DMS153 treated with DMSO at 0.1 percent for 48 hours (cell line): Measurements from ENCODE around the gene ABHD17C.
A peak's percentile ranks its signal among the peaks of the same experiment; 100 is the strongest.

Experiments
- DNase-seq: peaks from one replicate; lab custom pipeline; 2025; ENCODE audit not compliant: unreplicated experiment; lab: John Stamatoyannopoulos, UW

ABHD17C gene

DNA sequence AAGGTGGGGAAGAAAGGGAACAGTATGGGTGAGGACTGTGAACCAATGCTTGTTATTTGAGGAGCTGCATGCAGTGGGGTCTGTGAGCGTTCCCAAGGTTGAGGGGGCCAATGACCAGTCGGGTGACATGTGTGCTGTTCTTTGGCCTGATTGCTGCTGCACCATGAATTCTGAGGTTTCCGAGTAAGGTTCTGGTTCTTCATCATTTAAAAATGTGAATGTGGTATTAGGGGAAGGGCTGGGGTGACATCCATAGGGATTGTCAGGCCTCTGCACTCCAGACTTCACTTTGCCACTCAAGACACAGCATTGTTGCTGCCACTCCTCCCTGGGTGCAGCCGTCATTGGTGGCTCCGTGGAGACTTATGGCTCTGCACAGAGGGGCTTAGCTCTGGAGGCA lies 32.5 kb downstream of the ABHD17C start:
- DNase-seq, result no peak

GRCh38 chr15:80730387-80730786 lies 35.3 kb downstream of the ABHD17C start:
- DNase-seq, result no peak

- DNase-seq, result no peak
These were observed 35.8 kb downstream of the ABHD17C start for GRCh38 chr15:80730926-80731325.

DNA sequence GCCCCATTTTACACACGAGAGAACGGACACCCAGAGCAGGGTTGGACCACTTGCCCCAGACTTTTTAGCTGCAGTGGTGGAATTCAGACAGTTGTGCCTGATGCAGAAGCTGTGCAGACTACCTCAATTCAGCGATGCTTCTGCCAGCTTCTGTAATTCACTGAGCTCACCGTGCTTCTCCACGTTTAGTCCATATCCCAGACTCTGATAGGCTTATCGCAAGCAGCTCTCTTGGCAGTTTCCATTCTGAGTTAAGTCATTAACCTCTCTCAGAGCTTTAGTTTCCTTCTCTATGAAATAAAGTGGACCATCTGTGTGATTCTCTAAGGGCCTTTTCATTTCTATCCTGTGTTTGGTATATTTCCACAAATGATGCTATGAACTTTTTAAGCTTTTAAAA lies 37.1 kb downstream of the ABHD17C start:
- no peak for DNase-seq

DNA sequence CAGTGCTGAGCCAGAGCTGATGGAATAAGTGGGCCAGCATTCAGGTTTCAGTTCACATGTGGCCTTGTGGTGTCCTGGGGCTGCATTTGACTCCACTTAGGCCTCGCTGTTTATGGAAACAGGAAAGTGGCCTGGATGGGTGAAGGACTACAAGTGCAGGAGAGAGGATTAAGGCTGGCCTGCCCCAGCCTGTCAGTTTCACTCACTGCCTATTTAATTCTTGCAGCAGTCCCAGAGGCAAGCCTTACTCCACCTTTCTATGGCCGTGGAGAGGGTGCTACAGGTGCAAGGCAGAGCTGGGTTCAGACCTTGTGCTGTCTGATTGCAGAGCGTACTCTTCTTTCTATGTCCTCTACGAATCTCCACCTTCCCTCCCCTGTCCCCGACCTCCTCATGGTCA lies 37.7 kb downstream of the ABHD17C start:
- DNase-seq, result no peak

GRCh38 chr15:80733460-80733859 lies 38.4 kb downstream of the ABHD17C start:
- no peak for DNase-seq

DNA sequence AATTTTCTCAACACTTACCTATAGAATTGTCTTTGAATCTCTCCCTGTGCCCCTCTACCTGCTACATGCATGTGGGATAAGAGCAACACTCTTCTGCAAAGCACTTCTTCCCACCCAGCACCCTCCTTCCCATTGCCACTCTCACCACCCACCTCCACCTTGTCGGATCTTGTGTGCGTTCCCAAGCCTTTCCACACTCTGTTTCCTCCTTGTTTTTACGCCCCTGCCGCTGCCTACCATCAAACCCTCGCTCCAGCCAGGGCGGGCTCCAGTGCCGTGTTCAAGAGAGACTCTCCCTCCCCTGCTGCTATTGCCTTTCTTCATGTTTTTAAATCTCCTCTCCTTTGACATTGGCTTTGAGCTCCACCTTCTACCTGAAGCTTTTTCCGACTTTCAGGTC lies 40.2 kb downstream of the ABHD17C start:
- no peak for DNase-seq

DNA sequence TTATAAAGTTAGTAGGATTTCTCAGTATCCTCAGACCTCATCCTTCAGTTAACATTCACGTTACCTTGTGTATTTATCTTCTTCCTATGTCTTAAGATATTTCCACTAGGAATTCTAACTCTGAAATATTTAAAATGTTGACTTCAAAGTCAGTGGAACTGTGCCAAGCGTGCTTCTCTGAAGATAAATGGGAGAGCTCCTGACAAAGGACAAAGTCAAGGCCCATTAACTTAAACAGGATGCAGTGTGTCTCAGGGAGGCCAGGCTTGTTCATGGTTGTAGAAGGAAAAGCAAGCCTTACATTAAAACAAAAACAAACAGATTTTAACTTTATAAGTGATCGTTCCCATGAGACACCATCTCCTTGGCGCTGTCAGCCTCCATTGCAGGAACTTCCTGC lies 41.5 kb downstream of the ABHD17C start:
- no peak for DNase-seq

- no peak for DNase-seq
These were observed 44.8 kb downstream of the ABHD17C start for GRCh38 chr15:80739919-80740318.

DNA sequence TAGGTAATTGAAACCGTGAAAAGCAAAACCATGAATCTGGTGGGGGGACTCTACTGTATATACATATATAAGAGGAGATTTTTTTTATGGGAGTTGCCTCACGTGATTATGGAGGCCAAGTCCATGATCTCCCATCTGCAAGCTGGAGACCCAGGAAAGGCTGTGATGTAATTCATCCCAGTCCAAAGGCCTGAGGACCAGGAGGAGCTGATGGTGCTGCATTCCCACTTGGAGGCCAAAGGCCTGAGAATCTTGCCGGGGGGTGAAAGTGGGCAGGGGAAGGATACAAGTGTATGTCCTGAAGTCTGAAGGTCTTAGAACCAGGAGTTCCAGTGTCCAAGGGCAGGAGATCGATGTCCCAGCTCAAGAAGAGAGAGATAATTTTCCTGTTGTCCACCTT lies 47.0 kb downstream of the ABHD17C start:
- no peak for DNase-seq

DNA sequence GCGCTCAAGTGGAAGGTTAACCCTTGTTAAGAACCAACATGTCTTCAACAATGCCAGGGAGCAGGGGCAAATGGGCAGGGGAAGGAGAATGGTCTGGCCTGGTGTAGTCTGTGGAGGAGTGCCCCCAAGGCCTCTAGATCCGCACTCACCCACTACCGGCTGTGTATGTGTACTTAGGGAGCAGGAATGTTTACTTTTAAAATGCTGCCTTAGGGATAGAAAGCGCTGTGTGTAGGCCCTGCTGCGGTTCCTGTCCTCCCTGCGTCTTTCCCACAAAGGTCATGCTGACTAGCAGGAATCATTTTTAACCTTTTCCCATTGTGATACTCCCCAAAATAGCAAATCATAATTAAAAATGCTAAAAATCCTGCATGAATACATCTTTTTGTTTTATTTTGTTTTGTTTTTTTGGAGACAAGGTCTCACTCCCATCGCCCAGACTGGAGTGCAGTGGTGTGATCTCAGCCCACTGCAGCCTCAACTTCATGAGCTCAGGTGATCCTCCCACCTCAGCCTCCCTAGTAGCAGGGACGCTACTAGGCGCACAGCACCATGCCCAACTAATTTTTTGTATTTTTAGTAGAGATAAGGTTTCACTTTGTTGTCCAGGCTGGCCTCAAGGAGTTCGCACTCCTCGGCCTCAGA lies 48.2 kb downstream of the ABHD17C start:
- no peak for DNase-seq

- DNase-seq, result no peak
These were observed 49.3 kb downstream of the ABHD17C start for GRCh38 chr15:80744415-80744814.

GRCh38 chr15:80744826-80745225 lies 49.7 kb downstream of the ABHD17C start:
- no peak for DNase-seq

DNA sequence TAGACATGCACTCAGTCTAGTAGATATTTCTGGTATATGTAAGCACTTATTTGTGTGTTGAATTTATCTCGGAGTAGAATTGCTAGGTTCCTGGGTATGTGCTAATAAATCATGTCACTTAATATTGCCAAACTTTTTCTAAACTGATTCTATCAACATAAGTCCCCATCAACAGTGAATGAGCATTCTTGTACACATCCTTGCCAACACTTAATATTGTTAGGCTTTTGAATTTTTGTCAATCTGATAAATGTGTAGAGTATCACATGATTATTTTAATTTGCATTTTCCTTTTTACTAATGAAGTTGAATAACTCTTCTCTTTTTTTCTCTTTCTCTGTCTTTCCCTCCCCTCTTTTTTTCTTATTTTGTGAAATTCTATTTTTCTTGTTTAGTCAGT lies 50.8 kb downstream of the ABHD17C start:
- DNase-seq, result no peak

DNA sequence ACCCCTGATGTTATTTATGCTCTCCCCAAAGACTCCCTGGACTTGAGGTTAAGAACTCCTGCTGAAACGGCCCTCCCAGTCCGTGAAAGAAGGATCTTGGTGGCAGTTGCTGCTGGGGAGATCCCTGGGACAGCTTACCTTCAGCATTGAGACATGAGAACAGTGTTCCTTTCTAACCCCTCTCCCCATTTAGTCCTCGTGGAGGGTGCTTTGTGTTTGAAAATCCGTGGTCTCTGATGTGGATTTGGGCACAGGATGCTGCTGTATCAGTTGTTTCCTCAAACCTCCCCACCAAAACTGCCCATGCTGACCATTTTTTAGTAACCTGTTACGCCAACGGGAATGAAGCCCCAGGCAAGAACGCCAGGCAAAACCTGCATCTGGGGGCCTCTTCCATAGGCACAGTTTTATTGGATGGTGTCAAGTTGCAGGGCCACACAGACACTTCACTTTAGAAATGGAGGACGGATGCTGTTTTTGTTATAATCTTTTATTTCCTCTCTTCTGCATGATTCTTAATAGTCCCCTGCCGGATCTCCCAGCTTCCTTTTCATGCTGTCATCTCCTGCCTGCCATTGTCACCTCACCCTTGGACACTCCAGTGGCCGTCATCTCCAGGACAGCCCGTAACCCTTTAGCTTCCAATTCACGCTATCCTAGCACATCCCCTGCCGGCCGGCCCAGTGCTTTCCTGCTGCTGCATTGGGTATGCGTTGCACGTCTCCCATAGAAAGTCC lies 52.4 kb downstream of the ABHD17C start:
- peak; percentile 8 for DNase-seq

GRCh38 chr15:80749589-80749988 lies 54.5 kb downstream of the ABHD17C start:
- DNase-seq, result no peak

GRCh38 chr15:80750575-80750974 lies 55.5 kb downstream of the ABHD17C start:
- DNase-seq, result no peak

DNA sequence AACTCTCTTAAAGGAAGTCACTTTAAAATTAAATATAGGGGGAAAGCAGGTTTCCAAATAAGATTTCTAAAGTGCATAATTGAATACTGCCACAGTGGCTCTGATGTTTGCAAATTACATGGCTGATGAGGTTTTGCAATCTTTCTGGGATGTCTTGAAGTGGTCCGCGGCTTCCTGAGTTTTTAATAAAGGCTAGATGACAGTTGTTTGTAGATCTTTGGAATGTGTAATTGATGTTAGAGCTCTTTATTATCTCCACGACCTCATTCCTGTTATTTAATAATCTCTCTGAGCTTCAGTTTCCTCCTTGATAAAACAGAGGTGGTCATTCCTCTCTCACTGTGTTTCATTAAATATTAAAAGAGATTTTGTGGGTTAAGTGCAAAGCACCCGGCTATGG lies 57.1 kb downstream of the ABHD17C start:
- DNase-seq, result no peak

DNA sequence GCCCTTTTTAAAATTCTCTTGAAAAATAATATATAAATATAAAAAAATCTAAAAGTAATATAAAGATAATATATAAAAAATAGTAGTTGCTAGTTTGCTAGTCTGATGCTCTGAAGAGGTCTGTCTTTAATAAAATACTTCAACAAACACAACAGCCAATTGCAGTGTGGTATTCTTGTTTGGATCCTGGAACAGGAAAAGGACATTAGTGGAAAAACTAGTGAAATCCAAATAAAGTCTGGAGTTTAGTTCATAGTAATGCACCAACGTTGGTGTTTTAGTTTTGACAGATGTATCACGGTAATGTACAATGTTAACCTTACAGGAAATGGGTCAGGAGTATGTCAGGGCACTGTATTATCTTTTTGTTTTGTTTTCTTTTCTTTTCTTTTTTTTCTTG lies 58.1 kb downstream of the ABHD17C start:
- no peak for DNase-seq

DNA sequence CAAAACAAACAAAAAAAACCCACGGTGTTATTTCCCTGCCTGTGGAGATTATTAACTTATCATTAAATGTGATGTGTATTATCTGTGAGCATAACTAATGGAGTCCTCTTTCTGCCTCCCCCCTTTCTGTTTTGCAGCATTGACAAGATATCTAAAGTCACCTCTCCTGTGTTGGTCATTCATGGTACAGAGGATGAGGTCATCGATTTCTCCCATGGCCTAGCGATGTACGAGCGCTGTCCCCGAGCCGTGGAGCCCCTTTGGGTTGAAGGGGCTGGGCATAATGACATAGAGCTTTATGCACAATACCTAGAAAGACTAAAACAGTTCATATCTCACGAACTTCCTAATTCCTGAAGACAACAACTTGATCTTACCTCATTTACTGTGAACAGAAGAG lies 58.9 kb downstream of the ABHD17C start:
- no peak for DNase-seq

GRCh38 chr15:80755885-80756284 lies 60.8 kb downstream of the ABHD17C start:
- DNase-seq, result no peak

DNA sequence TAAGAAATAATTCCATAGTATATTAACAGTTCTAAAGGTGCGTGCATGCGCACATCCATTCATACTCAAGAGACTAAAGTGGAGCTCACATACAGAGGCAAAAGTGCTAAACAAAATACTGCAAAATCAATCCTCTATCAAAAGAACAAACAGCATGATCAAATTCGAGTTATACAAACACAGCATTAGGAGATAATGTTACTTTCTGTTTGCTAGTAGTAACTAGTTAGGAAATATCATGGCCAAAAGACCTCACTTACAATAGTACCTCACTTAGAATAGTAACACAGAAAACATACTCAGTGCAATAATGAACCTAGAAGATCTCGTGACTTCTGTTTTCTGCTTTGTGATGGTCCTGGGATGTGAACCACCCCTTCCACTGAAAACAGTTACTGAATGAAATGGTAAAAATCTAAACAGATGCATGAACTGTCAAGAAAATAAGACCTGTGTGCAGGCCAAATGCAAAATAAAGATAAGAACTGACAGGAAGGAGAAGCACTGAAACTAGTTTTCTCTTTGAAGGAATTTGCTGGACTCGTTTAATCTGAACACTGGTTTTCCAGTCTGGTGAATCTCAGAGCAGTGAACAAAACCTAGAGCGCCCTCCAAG lies 63.1 kb downstream of the ABHD17C start:
- DNase-seq, result no peak
